ENCODE data around the gene CPVL.

The CPVL gene

DNA sequence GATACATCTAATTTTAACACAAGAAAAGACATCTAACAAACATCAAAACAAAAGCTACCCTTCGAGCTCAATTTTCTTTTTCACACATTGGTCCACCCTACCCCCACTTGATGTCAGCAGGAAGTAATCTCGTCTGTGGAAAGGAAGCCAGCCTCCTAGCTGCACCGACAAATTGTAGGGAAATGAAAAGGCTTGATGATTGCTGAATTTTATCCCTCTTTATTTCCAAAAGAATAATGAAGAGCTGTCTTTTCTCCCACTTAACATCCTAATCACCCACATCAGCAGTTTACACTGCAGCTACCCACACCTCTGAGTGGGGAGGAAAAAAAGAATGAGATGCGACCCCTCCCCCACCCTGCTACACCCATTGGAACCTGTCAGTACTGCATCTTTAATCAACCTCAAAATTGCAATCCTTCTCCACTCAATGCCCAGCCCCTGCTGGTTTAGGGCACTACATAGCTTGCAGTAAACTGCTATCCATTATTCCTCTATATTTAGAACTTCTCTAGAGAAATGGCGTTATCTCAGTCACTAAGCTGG lies 10.6 kb upstream of the CPVL start:
- DNase-seq (ENCODE audit: low read depth) = no peak
- H3K4me3 ChIP-seq (ENCODE audit: low read depth, low read length) = no peak overlapping the region

DNA sequence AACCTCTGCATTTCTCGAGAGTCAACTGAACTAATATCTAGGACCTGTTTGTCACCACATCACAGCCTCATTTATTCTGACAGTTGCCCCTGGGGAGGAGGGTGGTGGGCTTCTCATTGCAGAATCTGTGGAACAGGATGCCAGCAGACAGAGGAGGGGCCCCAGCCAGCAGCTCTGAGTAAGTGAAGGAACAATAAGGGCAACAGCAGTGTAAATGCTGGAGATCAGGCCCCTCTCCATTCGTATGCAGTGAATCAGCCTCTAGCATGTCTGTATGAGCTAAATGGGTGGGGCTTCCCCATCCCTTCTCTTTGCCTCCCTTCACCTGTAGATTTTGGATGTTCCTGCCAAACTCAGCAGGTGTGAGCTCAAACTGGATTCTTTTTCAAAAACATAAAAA lies 7.7 kb upstream of the CPVL start:
- no peak for DNase-seq (ENCODE audit: low read depth)
- TF ChIP-seq, protein P1, sequence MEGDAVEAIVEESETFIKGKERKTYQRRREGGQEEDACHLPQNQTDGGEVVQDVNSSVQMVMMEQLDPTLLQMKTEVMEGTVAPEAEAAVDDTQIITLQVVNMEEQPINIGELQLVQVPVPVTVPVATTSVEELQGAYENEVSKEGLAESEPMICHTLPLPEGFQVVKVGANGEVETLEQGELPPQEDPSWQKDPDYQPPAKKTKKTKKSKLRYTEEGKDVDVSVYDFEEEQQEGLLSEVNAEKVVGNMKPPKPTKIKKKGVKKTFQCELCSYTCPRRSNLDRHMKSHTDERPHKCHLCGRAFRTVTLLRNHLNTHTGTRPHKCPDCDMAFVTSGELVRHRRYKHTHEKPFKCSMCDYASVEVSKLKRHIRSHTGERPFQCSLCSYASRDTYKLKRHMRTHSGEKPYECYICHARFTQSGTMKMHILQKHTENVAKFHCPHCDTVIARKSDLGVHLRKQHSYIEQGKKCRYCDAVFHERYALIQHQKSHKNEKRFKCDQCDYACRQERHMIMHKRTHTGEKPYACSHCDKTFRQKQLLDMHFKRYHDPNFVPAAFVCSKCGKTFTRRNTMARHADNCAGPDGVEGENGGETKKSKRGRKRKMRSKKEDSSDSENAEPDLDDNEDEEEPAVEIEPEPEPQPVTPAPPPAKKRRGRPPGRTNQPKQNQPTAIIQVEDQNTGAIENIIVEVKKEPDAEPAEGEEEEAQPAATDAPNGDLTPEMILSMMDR (conservative IDR thresholded peaks at IDR 0.05; ENCODE audit: low read depth, low read length) = no peak
- H3K4me3 ChIP-seq (ENCODE audit: low read depth, low read length) = no peak overlapping the region

More for the DNA sequence above, 10.6 kb upstream of the CPVL start:
- TF ChIP-seq, protein P1 (conservative IDR thresholded peaks at IDR 0.05; ENCODE audit: low read depth, low read length) = no peak

DNA sequence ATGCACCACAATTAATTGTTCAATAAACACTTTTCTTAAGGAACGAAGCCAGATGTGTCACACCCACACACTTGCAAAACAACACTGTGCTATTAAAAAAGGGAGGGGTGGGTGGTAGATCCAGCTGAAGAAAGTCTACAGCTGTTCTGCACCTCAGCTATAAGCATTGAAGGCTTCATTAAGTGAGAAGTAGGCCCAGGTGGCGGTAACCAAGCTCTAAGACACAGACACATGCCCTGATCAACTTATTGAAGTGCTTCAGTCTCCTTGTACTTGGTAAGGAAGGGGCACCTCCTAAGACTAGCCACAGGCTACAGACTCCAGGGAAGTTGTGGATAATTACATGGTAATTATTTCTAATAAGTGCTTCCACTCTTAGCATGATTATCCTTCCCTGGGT lies 4.5 kb upstream of the CPVL start:
- no peak for DNase-seq (ENCODE audit: low read depth)
- H3K4me3 ChIP-seq (ENCODE audit: low read depth, low read length) = no peak overlapping the region
- TF ChIP-seq, protein P1 (conservative IDR thresholded peaks at IDR 0.05; ENCODE audit: low read depth, low read length) = no peak

DNA sequence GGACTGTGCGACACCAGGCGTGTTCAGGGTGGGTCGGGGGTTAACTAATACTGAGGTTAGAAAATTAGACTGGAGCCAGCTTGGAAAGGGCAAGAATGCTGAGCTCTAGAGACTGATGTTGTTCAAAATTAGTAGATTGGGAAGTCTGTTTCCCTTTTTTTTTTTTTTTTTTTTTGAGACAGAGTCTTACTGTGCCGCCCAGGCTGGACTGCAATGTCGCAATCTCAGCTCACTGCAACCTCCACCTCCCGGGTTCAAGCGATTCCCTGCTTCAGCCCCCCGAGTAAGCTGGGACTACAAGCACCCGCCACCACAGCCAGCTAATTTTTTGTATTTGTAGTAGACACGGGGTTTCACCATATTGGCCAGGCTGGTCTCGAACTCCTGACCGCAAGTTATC lies 2.7 kb upstream of the CPVL start:
- TF ChIP-seq, protein P1 (conservative IDR thresholded peaks at IDR 0.05; ENCODE audit: low read depth, low read length) = no peak

DNA sequence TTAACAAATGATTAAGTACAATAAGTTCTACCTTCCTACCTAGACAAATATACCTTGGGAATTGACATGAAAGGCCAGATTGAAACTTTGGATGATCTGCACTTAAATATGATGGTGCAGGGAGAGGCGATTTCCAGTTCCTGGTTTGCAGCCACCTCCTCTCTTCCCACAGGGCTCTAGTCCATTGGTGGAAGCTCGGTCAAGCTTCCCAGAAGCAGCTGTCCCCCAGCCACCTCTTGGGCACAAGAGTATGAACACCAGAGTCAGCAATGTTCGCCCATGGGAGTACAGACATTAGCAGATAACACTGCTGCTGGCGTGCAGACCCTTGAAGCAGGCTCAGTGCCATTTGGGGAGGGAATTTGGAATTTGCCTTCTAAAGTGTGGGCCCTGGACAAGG lies 1.5 kb upstream of the CPVL start:
- DNase-seq (ENCODE audit: low read depth) = no peak
- TF ChIP-seq, protein P1 (conservative IDR thresholded peaks at IDR 0.05; ENCODE audit: low read depth, low read length) = no peak
- H3K4me3 ChIP-seq (ENCODE audit: low read depth, low read length) = no peak overlapping the region

More for the DNA sequence above, 2.7 kb upstream of the CPVL start:
- no peak for DNase-seq (ENCODE audit: low read depth)
- H3K4me3 ChIP-seq (ENCODE audit: low read depth, low read length) = no peak overlapping the region

DNA sequence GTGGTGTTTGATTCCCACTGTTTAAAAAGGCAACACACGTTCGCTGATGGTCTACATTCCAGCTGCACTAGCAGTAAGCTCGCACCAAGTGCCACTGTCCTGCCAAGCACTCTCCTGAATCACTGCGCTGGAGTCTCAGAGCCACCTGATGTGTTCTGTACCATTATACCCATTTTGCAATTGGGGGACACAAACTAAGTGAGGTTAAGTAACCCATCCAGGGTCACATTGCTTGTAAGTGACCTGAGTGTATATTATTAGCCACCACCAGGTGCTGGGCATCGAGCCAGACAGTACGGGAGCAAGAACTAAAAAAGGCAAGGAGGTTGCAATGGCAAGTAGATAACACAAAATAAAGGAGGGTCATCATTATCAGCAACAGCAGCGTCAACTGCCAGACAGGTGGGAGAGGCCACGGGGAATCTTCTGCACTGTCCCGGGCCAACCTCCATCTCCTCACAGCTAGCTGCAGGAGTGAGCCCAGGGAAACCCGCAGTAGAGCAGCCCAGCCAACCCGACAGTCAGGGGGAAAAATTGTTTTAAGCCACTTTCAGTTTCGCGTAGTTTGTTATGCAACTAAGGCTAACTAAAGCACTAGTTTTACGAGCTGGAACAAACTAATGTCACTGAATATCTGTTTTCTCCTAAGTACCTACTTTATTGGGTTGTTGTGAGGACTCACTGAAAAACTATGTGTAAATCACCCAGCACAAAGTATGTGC lies 712 bp upstream of the CPVL start:
- DNase-seq (ENCODE audit: low read depth) = no peak
- TF ChIP-seq, protein P1 (conservative IDR thresholded peaks at IDR 0.05; ENCODE audit: low read depth, low read length) = no peak
- no peak overlapping the region for H3K4me3 ChIP-seq (ENCODE audit: low read depth, low read length)

DNA sequence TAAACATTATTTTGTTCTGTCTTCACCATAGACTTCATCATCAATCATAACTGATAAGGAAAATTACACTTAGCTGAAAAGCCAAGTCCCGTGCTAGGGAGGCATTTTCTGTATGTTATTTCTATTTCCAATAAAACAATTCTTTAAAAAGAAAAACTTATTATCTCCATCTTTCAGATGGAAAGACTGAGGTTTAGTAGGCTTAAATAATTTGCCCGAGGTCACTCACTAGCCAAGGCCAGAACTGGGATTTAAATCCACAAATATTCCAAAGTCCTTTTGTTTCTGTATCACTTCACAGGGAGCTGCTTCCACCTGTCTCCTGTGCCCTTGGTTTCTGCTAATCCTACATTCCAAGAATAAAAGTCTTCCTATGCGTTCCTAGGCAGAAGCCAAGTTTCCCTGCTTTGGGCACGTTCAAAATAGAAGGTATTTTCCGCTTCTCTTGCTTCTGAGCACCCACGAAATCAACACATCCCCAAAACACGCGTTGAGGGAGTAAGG lies 732 bp downstream of the CPVL start:
- DNase-seq (ENCODE audit: low read depth) = no peak
- H3K4me3 ChIP-seq (ENCODE audit: low read depth, low read length) = no peak overlapping the region
- TF ChIP-seq, protein P1 (conservative IDR thresholded peaks at IDR 0.05; ENCODE audit: low read depth, low read length) = no peak
